Glutamatergic neuron (in vitro differentiated cells): ENCODE measurements around the gene ZNF500. TPM values are rescaled to one million over a fixed set of nuclear protein-coding genes. Genes with fewer than 3 reads are reported as not detected.

Source experiments
- DNase-seq: peaks from one replicate; pipeline ENCODE4 v3.0.0; 2022
- H3K27ac Mint-ChIP-seq: one replicate; pipeline ENCODE4 v1.8.0; 2020; ENCODE audit warnings: mild to moderate bottlenecking, mixed read lengths, inconsistent platforms; ENCODE audit not compliant: unreplicated experiment
- H3K27me3 Mint-ChIP-seq: one replicate; pipeline ENCODE4 v1.8.0; 2020; ENCODE audit warnings: mild to moderate bottlenecking, moderate library complexity, mixed read lengths, inconsistent platforms; ENCODE audit not compliant: unreplicated experiment
- H3K36me3 Mint-ChIP-seq: one replicate; pipeline ENCODE4 v1.8.0; 2020; ENCODE audit warnings: mild to moderate bottlenecking, mixed read lengths, inconsistent platforms; ENCODE audit not compliant: unreplicated experiment
- H3K4me1 Mint-ChIP-seq: one replicate; pipeline ENCODE4 v1.8.0; 2020; ENCODE audit warnings: mild to moderate bottlenecking, low read depth, mixed read lengths, inconsistent platforms; ENCODE audit not compliant: unreplicated experiment
- H3K4me3 Mint-ChIP-seq: one replicate; pipeline ENCODE4 v1.8.0; 2020; ENCODE audit warnings: mild to moderate bottlenecking, mixed read lengths, inconsistent platforms; ENCODE audit not compliant: unreplicated experiment
- H3K9me3 Mint-ChIP-seq: one replicate; pipeline ENCODE4 v1.8.0; 2020; ENCODE audit warnings: mild to moderate bottlenecking, moderate library complexity, mixed read lengths, inconsistent platforms; ENCODE audit not compliant: unreplicated experiment
- total RNA-seq: library from RNA; stranded (reverse); fragmentation: NEBNext Ultra II Directional; extraction: Animal tissue kit (Norgen Biotek cat#: 25700); gene quantifications from one replicate; pipeline ENCODE4 v1.2.1, GENCODE V29; 2021; ENCODE audit not compliant: unreplicated experiment
- TF ChIP-seq, protein P1 (sequence below): fragments of 200-600 bp; sonication (generic); IDR thresholded peaks from one replicate; pipeline ENCODE4 v1.5.0; 2021; ENCODE audit not compliant: partially characterized antibody, unreplicated experiment

Gene ZNF500
- total RNA-seq, 1 donor from 2014 or later = 19.8 TPM

DNA sequence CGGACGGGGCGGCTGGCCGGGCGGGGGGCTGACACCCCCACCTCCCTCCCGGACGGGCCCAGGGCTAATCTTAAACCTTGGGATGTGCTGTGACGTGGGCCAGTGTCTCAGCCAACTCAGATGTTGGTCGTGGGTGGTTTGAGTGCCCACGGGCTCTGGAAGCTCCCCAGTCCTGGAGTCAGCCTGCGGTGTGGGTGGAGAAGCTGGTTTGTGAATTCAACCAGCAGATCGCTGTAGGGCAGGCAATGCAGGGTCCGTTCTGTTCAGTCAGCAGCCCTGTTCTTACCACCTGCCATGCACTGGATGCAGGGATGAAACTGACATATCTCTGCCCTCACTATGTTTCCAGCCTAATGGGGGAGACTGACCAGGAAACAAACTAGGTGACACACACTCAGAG lies 8.0 kb upstream of the ZNF500 start:
- Mint-ChIP-seq H3K4me3 (no peak overlapping the region), H3K36me3 (no peaks in the 10 kb centered on the region), H3K27ac (no peak overlapping the region), H3K27me3 (no peaks in the 10 kb centered on the region), H3K9me3 (peaks cover 2% of the 10 kb centered on the region), H3K4me1 (peaks cover 3% of the 10 kb centered on the region)
- DNase-seq = no peak
- TF ChIP-seq, protein P1, sequence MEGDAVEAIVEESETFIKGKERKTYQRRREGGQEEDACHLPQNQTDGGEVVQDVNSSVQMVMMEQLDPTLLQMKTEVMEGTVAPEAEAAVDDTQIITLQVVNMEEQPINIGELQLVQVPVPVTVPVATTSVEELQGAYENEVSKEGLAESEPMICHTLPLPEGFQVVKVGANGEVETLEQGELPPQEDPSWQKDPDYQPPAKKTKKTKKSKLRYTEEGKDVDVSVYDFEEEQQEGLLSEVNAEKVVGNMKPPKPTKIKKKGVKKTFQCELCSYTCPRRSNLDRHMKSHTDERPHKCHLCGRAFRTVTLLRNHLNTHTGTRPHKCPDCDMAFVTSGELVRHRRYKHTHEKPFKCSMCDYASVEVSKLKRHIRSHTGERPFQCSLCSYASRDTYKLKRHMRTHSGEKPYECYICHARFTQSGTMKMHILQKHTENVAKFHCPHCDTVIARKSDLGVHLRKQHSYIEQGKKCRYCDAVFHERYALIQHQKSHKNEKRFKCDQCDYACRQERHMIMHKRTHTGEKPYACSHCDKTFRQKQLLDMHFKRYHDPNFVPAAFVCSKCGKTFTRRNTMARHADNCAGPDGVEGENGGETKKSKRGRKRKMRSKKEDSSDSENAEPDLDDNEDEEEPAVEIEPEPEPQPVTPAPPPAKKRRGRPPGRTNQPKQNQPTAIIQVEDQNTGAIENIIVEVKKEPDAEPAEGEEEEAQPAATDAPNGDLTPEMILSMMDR = no peak

DNA sequence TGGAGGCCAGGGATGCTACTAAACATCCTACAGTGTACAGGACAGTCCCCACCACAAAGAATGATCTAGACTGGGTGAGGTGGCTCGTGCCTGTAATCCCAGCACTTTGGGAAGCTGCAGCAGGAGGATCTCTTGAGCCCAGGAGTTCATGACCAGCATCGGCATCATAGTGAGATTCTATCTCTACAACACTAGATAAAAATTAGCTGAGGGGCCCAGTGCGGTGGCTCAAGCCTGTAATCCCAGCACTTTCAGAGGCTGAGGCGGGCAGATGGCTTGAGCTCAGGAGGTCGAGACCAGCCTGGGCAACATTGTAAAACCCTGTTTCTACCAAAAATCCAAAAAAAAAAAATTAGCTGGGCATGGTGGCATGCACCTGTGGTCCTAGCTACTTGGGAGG lies 5.4 kb upstream of the ZNF500 start:
- Mint-ChIP-seq H3K4me1 (peaks cover 6% of the 10 kb centered on the region), H3K4me3 (no peak overlapping the region), H3K9me3 (peaks cover 5% of the 10 kb centered on the region), H3K27ac (peak overlapping the region; percentile 28), H3K27me3 (no peaks in the 10 kb centered on the region), H3K36me3 (no peaks in the 10 kb centered on the region)
- DNase-seq = no peak
- TF ChIP-seq, protein P1 = no peak

DNA sequence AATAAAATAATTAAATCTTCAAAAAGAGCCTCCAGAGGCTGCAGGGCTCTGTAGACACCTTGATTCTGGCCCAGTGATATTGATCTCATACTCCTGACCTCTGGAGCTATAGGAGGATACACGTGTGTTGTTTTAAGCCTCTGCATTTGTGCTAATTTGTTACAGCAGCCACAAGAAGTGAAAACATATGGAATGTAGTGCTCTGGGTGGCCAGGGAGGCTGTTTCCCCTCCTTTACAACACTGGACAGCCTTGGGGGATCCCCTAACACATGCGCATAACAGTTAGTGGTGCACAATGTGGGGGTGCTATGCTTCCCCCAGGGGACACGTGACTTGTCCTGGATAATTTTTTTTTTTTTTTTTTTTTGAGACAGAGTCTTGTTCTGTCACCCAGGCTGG lies 4.7 kb upstream of the ZNF500 start:
- no peak overlapping the region for H3K4me3 Mint-ChIP-seq
- no peak for DNase-seq
- no peak overlapping the region for H3K27ac Mint-ChIP-seq
- H3K4me1 Mint-ChIP-seq = peaks cover 6% of the 10 kb centered on the region
- TF ChIP-seq, protein P1 = no peak
- H3K27me3 Mint-ChIP-seq = no peaks in the 10 kb centered on the region
- no peaks in the 10 kb centered on the region for H3K36me3 Mint-ChIP-seq
- peaks cover 5% of the 10 kb centered on the region for H3K9me3 Mint-ChIP-seq

DNA sequence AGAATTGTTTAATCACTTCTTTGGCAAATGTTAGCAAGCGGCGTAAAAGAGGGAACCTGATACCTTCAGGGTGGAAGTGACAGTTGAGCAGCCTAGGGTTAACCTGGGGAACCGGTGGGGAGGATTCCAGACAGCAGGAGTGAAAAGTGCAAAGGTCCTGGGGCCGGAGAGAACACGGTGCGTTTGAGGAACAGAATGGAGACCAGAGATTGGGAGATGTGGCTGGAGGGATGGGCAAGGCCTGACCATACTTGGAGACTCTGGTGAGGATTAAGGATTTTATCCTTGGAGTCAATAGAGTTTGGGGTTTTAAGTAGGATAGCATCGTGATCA lies 2.3 kb upstream of the ZNF500 start:
- no peaks in the 10 kb centered on the region for H3K27me3 Mint-ChIP-seq
- peaks cover 9% of the 10 kb centered on the region for H3K4me1 Mint-ChIP-seq
- H3K27ac Mint-ChIP-seq = peak overlapping the region; percentile 15
- TF ChIP-seq, protein P1 = no peak
- no peak for DNase-seq
- no peaks in the 10 kb centered on the region for H3K36me3 Mint-ChIP-seq
- H3K9me3 Mint-ChIP-seq = peaks cover 5% of the 10 kb centered on the region
- peak overlapping the region; percentile 89 for H3K4me3 Mint-ChIP-seq

DNA sequence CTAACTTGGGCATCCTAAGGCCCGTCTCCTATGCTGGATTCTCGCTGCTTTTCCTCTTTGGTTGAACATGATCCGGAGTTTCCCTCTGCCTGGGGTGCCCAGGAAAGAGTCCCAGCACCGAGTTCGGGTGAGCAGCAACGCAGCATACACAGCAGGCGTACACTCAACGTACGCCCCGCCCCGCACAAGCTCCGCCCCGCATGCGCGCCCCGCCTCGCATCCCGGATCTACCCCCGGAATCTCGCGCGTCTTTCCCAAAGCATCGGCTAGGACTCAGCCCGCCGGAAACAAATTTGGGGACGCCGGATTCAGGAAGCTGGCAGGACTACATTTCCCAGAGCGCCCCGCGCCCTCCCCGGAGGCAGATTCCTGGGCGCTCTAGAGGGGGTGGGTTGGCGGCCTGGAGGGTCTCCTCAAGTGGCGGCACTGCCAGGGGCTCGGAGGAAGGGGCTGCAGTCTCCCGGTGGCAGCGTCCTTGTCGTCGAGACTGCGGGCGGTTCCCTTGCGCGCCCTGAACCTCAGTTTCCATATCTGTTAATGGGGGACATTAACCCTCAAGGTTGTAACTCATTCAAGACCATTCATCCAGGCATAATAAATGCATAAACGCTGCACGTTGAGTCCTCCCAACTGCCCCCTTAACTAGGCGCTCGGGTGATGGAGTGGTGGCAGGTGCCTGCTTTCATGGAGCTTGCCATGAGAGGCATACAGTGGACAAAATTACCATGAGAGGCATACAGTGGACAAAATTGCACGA lies 1.8 kb upstream of the ZNF500 start:
- DNase-seq = peak; percentile 98
- Mint-ChIP-seq H3K27me3 (no peaks in the 10 kb centered on the region), H3K27ac (peak overlapping the region; percentile 57), H3K4me1 (peaks cover 7% of the 10 kb centered on the region), H3K9me3 (peaks cover 5% of the 10 kb centered on the region), H3K36me3 (no peaks in the 10 kb centered on the region), H3K4me3 (peak overlapping the region; percentile 89)
- TF ChIP-seq, protein P1 = no peak
